ENCODE results near the gene PTPRR.

DNA sequence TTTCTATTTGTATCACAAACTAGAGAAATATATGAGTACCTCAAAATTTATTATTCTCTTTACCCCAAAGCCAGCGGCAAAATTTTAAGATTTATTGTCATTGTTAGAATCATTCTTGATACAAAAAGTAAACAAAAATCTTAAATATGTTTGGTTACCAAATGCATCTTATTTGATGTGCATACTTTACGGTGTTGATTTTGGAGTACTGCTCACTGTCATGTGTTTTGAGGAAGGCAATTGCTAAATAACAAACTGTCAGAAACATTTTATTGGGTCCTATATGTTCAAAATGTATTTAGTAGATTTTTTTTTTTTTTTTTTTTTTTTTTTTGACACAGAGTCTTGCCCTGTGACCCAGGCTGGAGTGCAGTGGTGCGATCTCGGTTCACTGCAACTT is 124.9 kb downstream of the PTPRR start:
- TF ChIP-seq, protein P1, sequence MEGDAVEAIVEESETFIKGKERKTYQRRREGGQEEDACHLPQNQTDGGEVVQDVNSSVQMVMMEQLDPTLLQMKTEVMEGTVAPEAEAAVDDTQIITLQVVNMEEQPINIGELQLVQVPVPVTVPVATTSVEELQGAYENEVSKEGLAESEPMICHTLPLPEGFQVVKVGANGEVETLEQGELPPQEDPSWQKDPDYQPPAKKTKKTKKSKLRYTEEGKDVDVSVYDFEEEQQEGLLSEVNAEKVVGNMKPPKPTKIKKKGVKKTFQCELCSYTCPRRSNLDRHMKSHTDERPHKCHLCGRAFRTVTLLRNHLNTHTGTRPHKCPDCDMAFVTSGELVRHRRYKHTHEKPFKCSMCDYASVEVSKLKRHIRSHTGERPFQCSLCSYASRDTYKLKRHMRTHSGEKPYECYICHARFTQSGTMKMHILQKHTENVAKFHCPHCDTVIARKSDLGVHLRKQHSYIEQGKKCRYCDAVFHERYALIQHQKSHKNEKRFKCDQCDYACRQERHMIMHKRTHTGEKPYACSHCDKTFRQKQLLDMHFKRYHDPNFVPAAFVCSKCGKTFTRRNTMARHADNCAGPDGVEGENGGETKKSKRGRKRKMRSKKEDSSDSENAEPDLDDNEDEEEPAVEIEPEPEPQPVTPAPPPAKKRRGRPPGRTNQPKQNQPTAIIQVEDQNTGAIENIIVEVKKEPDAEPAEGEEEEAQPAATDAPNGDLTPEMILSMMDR (IDR thresholded peaks at IDR 0.05): no peak
- no peak for TF ChIP-seq POLR2A (IDR thresholded peaks at IDR 0.05)
